Measurements from ENCODE around the gene EFNB2. TPM values are rescaled to one million over a fixed set of nuclear protein-coding genes. Genes with fewer than 3 reads are reported as not detected.

The EFNB2 gene
- total RNA-seq, 1 experiment from 2014 or later = 5.2 TPM

DNA sequence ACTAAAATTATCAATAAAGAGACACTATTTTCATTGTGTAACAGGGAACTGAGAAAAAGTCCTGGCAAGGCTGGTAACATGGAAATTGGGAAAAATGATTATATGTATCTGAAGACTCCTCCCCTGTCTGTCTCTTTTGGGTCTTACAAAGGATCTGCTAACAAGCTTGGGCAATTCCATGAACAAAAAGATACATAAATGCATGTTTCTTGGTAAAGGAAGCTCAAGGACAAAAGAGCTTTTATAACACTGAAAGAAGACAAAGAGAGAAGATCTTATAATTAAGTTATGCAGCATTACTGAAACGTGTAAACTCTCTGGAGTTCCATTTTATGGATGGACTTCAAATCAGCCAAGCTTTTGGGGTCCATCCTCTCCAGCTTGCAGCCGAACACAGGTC is 29.2 kb downstream of the EFNB2 start:
- ChIA-PET POLR2A (ENCODE audit: low non-redundant PET) (no interaction called here), CTCF (no interaction called here)
- H3K9me3 ChIP-seq (ENCODE audit: low read depth, low read length, poor library complexity, severe bottlenecking) = no peaks in the 10 kb centered on the region
- BruUV-seq (replicated peaks) = no TSS peak
- H3K4me1 ChIP-seq (ENCODE audit: insufficient read depth, low read length, poor library complexity, severe bottlenecking) = no peaks in the 10 kb centered on the region
- H3K4me3 ChIP-seq (ENCODE audit: low read depth, low read length, poor library complexity, severe bottlenecking) = no peak overlapping the region
- no peak for DNase-seq (ENCODE audit: low spot score)
- H3K27ac ChIP-seq (ENCODE audit: low read depth, low read length, poor library complexity, severe bottlenecking) = no peak overlapping the region
- H3K27me3 ChIP-seq (replicated peaks; ENCODE audit: insufficient read depth, low read depth, low read length, poor library complexity) = no peaks in the 10 kb centered on the region
- no peak for TF ChIP-seq EZH2 (IDR thresholded peaks at IDR 0.05; ENCODE audit: borderline replicate concordance, low read depth, low read length, poor library complexity, severe bottlenecking)
- TF ChIP-seq, protein P1, sequence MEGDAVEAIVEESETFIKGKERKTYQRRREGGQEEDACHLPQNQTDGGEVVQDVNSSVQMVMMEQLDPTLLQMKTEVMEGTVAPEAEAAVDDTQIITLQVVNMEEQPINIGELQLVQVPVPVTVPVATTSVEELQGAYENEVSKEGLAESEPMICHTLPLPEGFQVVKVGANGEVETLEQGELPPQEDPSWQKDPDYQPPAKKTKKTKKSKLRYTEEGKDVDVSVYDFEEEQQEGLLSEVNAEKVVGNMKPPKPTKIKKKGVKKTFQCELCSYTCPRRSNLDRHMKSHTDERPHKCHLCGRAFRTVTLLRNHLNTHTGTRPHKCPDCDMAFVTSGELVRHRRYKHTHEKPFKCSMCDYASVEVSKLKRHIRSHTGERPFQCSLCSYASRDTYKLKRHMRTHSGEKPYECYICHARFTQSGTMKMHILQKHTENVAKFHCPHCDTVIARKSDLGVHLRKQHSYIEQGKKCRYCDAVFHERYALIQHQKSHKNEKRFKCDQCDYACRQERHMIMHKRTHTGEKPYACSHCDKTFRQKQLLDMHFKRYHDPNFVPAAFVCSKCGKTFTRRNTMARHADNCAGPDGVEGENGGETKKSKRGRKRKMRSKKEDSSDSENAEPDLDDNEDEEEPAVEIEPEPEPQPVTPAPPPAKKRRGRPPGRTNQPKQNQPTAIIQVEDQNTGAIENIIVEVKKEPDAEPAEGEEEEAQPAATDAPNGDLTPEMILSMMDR (conservative IDR thresholded peaks at IDR 0.05; ENCODE audit: low read depth, low read length) = no peak
- no peaks in the 10 kb centered on the region for H3K36me3 ChIP-seq (ENCODE audit: insufficient read depth, low read length, poor library complexity, severe bottlenecking)
- intact Hi-C loops (cut with micrococcal nuclease; ENCODE audit: unreplicated experiment) = no loop called here

DNA sequence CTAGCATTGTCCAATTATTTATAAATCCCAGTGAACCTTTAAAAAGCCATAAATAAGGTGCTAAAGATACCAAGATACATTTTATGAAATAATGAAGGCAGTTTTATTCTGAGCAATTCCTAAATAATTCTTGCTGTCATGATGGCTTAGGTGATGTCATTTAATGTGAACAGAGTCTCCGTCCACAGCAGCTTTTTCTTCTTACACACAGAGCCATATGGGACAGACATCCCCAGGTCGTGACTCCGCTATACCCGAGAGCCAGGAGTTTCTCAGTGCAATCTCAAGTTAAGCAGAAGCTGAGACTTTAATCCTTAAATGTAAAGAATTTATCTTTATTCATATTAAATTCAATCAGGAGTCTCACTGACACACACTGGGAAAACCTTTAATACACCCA is 29.7 kb downstream of the EFNB2 start:
- no peak for TF ChIP-seq EZH2 (IDR thresholded peaks at IDR 0.05; ENCODE audit: borderline replicate concordance, low read depth, low read length, poor library complexity, severe bottlenecking)
- TF ChIP-seq, protein P1 (conservative IDR thresholded peaks at IDR 0.05; ENCODE audit: low read depth, low read length) = no peak
- Histone ChIP-seq H3K36me3 (ENCODE audit: insufficient read depth, low read length, poor library complexity, severe bottlenecking) (no peaks in the 10 kb centered on the region), H3K4me1 (ENCODE audit: insufficient read depth, low read length, poor library complexity, severe bottlenecking) (no peaks in the 10 kb centered on the region), H3K27ac (ENCODE audit: low read depth, low read length, poor library complexity, severe bottlenecking) (no peak overlapping the region), H3K9me3 (ENCODE audit: low read depth, low read length, poor library complexity, severe bottlenecking) (no peaks in the 10 kb centered on the region), H3K4me3 (ENCODE audit: low read depth, low read length, poor library complexity, severe bottlenecking) (no peak overlapping the region), H3K27me3 (replicated peaks; ENCODE audit: insufficient read depth, low read depth, low read length, poor library complexity) (no peaks in the 10 kb centered on the region)
- intact Hi-C loops (cut with micrococcal nuclease; ENCODE audit: unreplicated experiment) = no loop called here
- ChIA-PET CTCF (no interaction called here), POLR2A (ENCODE audit: low non-redundant PET) (no interaction called here)
- BruUV-seq (replicated peaks) = no TSS peak
- no peak for DNase-seq (ENCODE audit: low spot score)

DNA sequence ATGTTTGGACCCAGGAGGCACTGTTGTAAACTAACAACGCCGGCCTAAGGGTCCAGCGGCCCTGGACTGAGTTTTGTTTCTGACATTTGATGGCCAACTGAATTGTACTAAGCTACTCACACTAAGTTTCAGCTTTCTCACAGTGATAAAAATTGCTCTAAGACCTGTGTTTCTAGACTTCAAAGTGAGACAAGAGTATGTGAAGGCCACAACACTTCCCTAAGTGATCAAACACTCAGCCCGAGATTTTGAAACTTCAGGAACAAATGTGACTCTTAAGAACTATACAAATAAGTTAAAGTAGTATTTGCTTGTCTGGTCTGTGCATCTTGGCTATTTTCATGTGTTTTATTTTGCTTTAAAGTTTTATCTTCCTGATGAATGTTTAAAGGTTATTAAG is 30.2 kb downstream of the EFNB2 start:
- BruUV-seq (replicated peaks) = no TSS peak
- POLR2A ChIA-PET (ENCODE audit: low non-redundant PET) = no interaction called here
- intact Hi-C loops (cut with micrococcal nuclease; ENCODE audit: unreplicated experiment) = no loop called here

More for the DNA sequence above, 30.2 kb downstream of the EFNB2 start:
- H3K36me3 ChIP-seq (ENCODE audit: insufficient read depth, low read length, poor library complexity, severe bottlenecking) = no peaks in the 10 kb centered on the region
- no peak for TF ChIP-seq EZH2 (IDR thresholded peaks at IDR 0.05; ENCODE audit: borderline replicate concordance, low read depth, low read length, poor library complexity, severe bottlenecking)
- TF ChIP-seq, protein P1 (conservative IDR thresholded peaks at IDR 0.05; ENCODE audit: low read depth, low read length) = no peak
- H3K4me3 ChIP-seq (ENCODE audit: low read depth, low read length, poor library complexity, severe bottlenecking) = no peak overlapping the region
- H3K27me3 ChIP-seq (replicated peaks; ENCODE audit: insufficient read depth, low read depth, low read length, poor library complexity) = no peaks in the 10 kb centered on the region
- no peaks in the 10 kb centered on the region for H3K4me1 ChIP-seq (ENCODE audit: insufficient read depth, low read length, poor library complexity, severe bottlenecking)
- CTCF ChIA-PET = no interaction called here
- DNase-seq (ENCODE audit: low spot score) = no peak
- H3K27ac ChIP-seq (ENCODE audit: low read depth, low read length, poor library complexity, severe bottlenecking) = no peak overlapping the region
- no peaks in the 10 kb centered on the region for H3K9me3 ChIP-seq (ENCODE audit: low read depth, low read length, poor library complexity, severe bottlenecking)
